KMS-11 (cell line): Measurements from ENCODE around the gene CRAMP1.

Source experiments
- H2AFZ ChIP-seq: fragments of 200-600 bp; sonication (generic); 2 replicates; pipeline ENCODE4 v1.6.1; 2016; ENCODE audit warnings: antibody characterized with exemption, mixed run types, low read depth
- H3K27ac ChIP-seq: fragments of 200-600 bp; sonication (generic); 2 replicates; pipeline ENCODE4 v1.6.1; 2016; ENCODE audit warnings: mild to moderate bottlenecking, mixed run types
- H3K27me3 ChIP-seq: fragments of 200-600 bp; sonication (generic); 2 replicates; pipeline ENCODE4 v1.6.1; 2017; ENCODE audit warnings: mild to moderate bottlenecking, low read depth, mixed run types, moderate library complexity; ENCODE audit not compliant: insufficient read depth
- H3K36me3 ChIP-seq: fragments of 200-600 bp; sonication (generic); 2 replicates; pipeline ENCODE4 v1.6.1; 2017; ENCODE audit warnings: mild to moderate bottlenecking, mixed run types; ENCODE audit not compliant: insufficient read depth
- H3K4me1 ChIP-seq: fragments of 200-600 bp; sonication (generic); 2 replicates; pipeline ENCODE4 v1.6.1; 2016; ENCODE audit warnings: mild to moderate bottlenecking, low read depth, mixed run types; ENCODE audit not compliant: poor library complexity, severe bottlenecking
- H3K4me2 ChIP-seq: fragments of 200-600 bp; sonication (generic); 2 replicates; pipeline ENCODE4 v1.7.0; 2016; ENCODE audit warnings: mild to moderate bottlenecking, mixed run types
- H3K4me3 ChIP-seq: fragments of 200-600 bp; sonication (generic); IDR thresholded peaks from 2 replicates; pipeline ENCODE4 v1.6.1; 2017; ENCODE audit warnings: low read depth, low read length, mixed read lengths; ENCODE audit not compliant: insufficient read depth
- H3K79me2 ChIP-seq: fragments of 200-600 bp; sonication (generic); 2 replicates; pipeline ENCODE4 v1.6.1; 2016; ENCODE audit warnings: low read depth, mixed run types; ENCODE audit not compliant: insufficient read depth
- H3K9ac ChIP-seq: fragments of 200-600 bp; sonication (generic); 2 replicates; pipeline ENCODE4 v1.6.1; 2016; ENCODE audit warnings: mild to moderate bottlenecking, mixed run types
- H4K20me1 ChIP-seq: fragments of 200-600 bp; sonication (generic); 2 replicates; pipeline ENCODE4 v1.6.1; 2016; ENCODE audit warnings: mild to moderate bottlenecking, mixed run types; ENCODE audit not compliant: insufficient read depth
- TF ChIP-seq, protein P1 (sequence below): fragments of 200-600 bp; sonication (generic); conservative IDR thresholded peaks from 2 replicates; pipeline ENCODE4 v1.6.1; 2017; ENCODE audit warnings: low read depth, mild to moderate bottlenecking, antibody characterized with exemption, low read length, moderate library complexity, mixed read lengths

CRAMP1 gene

DNA sequence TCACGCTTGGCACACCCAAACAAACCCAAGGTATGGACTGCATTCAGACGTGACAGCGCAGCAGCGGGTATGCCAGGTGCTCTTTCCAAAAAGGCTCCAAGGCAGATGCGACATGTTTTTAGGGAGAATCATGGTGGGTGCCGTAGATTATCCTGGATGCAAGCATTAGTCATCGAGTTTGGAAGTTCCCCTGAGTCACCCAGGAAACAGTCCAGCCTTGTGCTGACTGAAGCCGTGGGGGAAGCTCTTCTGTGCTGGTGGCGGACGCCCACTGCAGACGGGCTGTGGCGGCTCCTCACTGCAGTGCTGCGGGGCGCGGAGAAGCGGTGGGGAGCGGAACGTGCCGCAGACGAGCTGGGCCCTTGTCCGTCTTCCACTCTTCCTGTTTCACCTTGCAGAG is 79.8 kb downstream of the CRAMP1 start:
- no peak overlapping the region for H2AFZ ChIP-seq
- H3K79me2 ChIP-seq: peaks cover 46% of the 10 kb centered on the region
- H3K27ac ChIP-seq: no peak overlapping the region
- no peak overlapping the region for H3K9ac ChIP-seq
- peaks cover 8% of the 10 kb centered on the region for H3K4me1 ChIP-seq
- H3K27me3 ChIP-seq: no peaks in the 10 kb centered on the region
- no peak overlapping the region for H3K4me2 ChIP-seq
- peaks cover 11% of the 10 kb centered on the region; the same call in 1 of the 2 replicates for H3K36me3 ChIP-seq
- no peak overlapping the region for H3K4me3 ChIP-seq
- TF ChIP-seq, protein P1, sequence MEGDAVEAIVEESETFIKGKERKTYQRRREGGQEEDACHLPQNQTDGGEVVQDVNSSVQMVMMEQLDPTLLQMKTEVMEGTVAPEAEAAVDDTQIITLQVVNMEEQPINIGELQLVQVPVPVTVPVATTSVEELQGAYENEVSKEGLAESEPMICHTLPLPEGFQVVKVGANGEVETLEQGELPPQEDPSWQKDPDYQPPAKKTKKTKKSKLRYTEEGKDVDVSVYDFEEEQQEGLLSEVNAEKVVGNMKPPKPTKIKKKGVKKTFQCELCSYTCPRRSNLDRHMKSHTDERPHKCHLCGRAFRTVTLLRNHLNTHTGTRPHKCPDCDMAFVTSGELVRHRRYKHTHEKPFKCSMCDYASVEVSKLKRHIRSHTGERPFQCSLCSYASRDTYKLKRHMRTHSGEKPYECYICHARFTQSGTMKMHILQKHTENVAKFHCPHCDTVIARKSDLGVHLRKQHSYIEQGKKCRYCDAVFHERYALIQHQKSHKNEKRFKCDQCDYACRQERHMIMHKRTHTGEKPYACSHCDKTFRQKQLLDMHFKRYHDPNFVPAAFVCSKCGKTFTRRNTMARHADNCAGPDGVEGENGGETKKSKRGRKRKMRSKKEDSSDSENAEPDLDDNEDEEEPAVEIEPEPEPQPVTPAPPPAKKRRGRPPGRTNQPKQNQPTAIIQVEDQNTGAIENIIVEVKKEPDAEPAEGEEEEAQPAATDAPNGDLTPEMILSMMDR: no peak
- H4K20me1 ChIP-seq: peaks cover 22% of the 10 kb centered on the region; the same call in 1 of the 2 replicates

DNA sequence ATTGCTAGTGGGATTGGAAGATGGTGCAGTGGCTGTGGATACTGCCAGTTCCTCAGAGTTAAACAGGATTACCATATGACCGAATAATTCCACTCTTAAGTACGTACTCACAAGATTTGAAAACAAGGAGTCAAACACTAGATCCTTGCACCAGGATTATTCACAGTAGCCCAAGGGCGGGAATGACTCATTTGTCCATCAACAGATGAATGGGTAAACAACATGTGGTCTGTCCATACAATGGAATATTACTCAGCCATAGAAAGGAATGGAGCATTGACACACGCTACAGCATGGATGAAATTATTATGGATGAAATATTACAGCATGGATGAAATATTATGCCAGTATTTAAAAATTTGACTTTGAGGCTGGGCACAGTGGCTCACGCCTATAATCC is 84.7 kb downstream of the CRAMP1 start:
- Histone ChIP-seq H3K4me2 (no peak overlapping the region), H3K4me3 (no peak overlapping the region), H3K79me2 (peaks cover 3% of the 10 kb centered on the region; the same call in 1 of the 2 replicates), H3K36me3 (peaks cover 4% of the 10 kb centered on the region; the same call in 1 of the 2 replicates), H2AFZ (no peak overlapping the region), H3K27me3 (no peaks in the 10 kb centered on the region), H3K9ac (no peak overlapping the region), H4K20me1 (peaks cover 10% of the 10 kb centered on the region; the same call in 1 of the 2 replicates), H3K27ac (no peak overlapping the region), H3K4me1 (no peaks in the 10 kb centered on the region)
- TF ChIP-seq, protein P1: no peak

DNA sequence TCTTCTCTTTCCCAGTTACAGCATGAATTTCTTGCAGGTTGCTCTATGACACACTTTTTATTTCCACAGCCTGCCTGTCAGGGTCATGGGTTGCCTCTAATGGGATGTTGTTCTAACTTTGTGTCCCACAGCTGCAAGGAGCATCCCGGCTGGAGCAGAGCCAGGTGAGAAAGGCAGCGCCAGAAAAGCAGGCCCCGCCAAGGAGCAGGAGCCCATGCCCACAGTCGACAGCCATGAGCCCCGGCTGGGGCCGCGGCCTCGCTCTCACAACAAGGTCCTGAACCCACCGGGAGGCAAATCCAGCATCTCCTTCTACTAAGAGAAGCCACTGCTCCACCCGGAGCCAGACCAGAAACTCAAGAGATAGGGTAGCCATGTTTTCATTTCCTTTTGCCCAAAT is 86.5 kb downstream of the CRAMP1 start:
- H3K9ac ChIP-seq: no peak overlapping the region
- H3K27me3 ChIP-seq: no peaks in the 10 kb centered on the region
- no peak overlapping the region for H2AFZ ChIP-seq
- H3K79me2 ChIP-seq: peaks cover 3% of the 10 kb centered on the region; the same call in 1 of the 2 replicates
- TF ChIP-seq, protein P1: no peak
- no peak overlapping the region for H3K4me3 ChIP-seq
- H3K27ac ChIP-seq: no peak overlapping the region
- no peaks in the 10 kb centered on the region; the same call in 1 of the 2 replicates for H3K36me3 ChIP-seq
- H3K4me2 ChIP-seq: no peak overlapping the region
- H3K4me1 ChIP-seq: no peaks in the 10 kb centered on the region
- peaks cover 7% of the 10 kb centered on the region; the same call in 1 of the 2 replicates for H4K20me1 ChIP-seq

DNA sequence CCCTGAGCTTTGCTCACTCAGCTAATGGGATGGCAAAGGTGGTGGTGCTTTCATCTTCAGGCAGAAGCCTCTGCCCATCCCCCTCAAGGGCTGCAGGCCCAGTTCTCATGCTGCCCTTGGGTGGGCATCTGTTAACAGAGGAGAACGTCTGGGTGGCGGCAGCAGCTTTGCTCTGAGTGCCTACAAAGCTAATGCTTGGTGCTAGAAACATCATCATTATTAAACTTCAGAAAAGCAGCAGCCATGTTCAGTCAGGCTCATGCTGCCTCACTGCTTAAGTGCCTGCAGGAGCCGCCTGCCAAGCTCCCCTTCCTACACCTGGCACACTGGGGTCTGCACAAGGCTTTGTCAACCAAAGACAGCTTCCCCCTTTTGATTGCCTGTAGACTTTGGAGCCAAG is 88.1 kb downstream of the CRAMP1 start:
- Histone ChIP-seq H2AFZ (no peak overlapping the region), H3K4me3 (no peak overlapping the region), H3K9ac (no peak overlapping the region), H3K79me2 (no peaks in the 10 kb centered on the region; the same call in 1 of the 2 replicates), H4K20me1 (0 out of 2 replicates have a peak, but pooled peaks cover 5% of the 10 kb centered on the region), H3K27ac (no peak overlapping the region), H3K36me3 (no peaks in the 10 kb centered on the region; the same call in 1 of the 2 replicates), H3K4me2 (no peak overlapping the region), H3K27me3 (no peaks in the 10 kb centered on the region), H3K4me1 (no peaks in the 10 kb centered on the region)
- TF ChIP-seq, protein P1: no peak
